ENCODE results near the gene TASOR. TPM values are rescaled to one million over a fixed set of nuclear protein-coding genes. Genes with fewer than 3 reads are reported as not detected.

TASOR gene
- total RNA-seq, 2 experiments from 2014 or later = 37.6 to 40.7 TPM

- no peak for DNase-seq
- Histone ChIP-seq H3K27me3 (ENCODE audit: control insufficient read depth in 1 of 2, insufficient read depth in 2 of 2, low read length in 2 of 2) (no peaks in the 10 kb centered on the region), H3K9me3 (ENCODE audit: control insufficient read depth in 1 of 2, insufficient read depth in 1 of 2, low read length in 2 of 2) (no peaks in the 10 kb centered on the region), H3K4me3 (ENCODE audit: low read length) (no peak overlapping the region), H3K4me1 (ENCODE audit: insufficient read depth, low read length) (peaks cover 24% of the 10 kb centered on the region), H3K27ac (ENCODE audit: low read depth in 1 of 2, low read length in 2 of 2) (no peak overlapping the region), H3K36me3 (ENCODE audit: insufficient read depth, low read length) (no peaks in the 10 kb centered on the region)
- intact Hi-C loops (cut with DNase I, micrococcal nuclease) = no loop called here
- CTCF ChIA-PET = no interaction called here
- Mint-ChIP-seq H3K27me3 (no peaks in the 10 kb centered on the region), H3K4me1 (ENCODE audit: low read depth) (peaks cover 37% of the 10 kb centered on the region), H3K9me3 (no peaks in the 10 kb centered on the region), H3K4me3 (peak overlapping the region; percentile 50), H3K27ac (no peak overlapping the region), H3K36me3 (ENCODE audit: low read depth) (no peaks in the 10 kb centered on the region)
- TF ChIP-seq CTCF (IDR thresholded peaks at IDR 0.05) = no peak
- no peak for ATAC-seq (ENCODE audit: poor library complexity)
- POLR2A ChIA-PET = interaction anchor here (0.6 to 6.7 kb wide), 3 partner anchors 8 to 109 kb away, joined by 3 to 102 read pairs (median 32); partner anchors contain the start of genes ARHGEF3 and TASOR
These were observed 8.3 kb upstream of the TASOR start for GRCh38 chr3:56691165-56692000.

GRCh38 chr3:56689303-56689702 lies 6.2 kb upstream of the TASOR start:
- ChIA-PET CTCF (no interaction called here), POLR2A (no interaction called here)
- Mint-ChIP-seq H3K27ac (no peak overlapping the region), H3K27me3 (no peaks in the 10 kb centered on the region), H3K4me3 (no peak overlapping the region), H3K36me3 (ENCODE audit: low read depth) (peaks cover under 1% of the 10 kb centered on the region), H3K4me1 (ENCODE audit: low read depth) (peaks cover 19% of the 10 kb centered on the region), H3K9me3 (no peaks in the 10 kb centered on the region)
- intact Hi-C loops (cut with DNase I, micrococcal nuclease) = loop anchor here in 1 of 2 experiments (10.0 kb wide), 1 partner anchor 1805 kb away; the partner anchor contains the start of gene KCTD6
- ATAC-seq (ENCODE audit: poor library complexity) (no peak), DNase-seq (no peak)
- TF ChIP-seq CTCF (IDR thresholded peaks at IDR 0.05) = no peak
- H3K27me3 ChIP-seq (ENCODE audit: control insufficient read depth in 1 of 2, insufficient read depth in 2 of 2, low read length in 2 of 2) = no peaks in the 10 kb centered on the region
- H3K4me1 ChIP-seq (ENCODE audit: insufficient read depth, low read length) = peaks cover 15% of the 10 kb centered on the region
- H3K9me3 ChIP-seq (ENCODE audit: control insufficient read depth in 1 of 2, insufficient read depth in 1 of 2, low read length in 2 of 2) = no peaks in the 10 kb centered on the region
- H3K36me3 ChIP-seq (ENCODE audit: insufficient read depth, low read length) = no peaks in the 10 kb centered on the region
- H3K27ac ChIP-seq (ENCODE audit: low read depth in 1 of 2, low read length in 2 of 2) = no peak overlapping the region
- no peak overlapping the region for H3K4me3 ChIP-seq (ENCODE audit: low read length)

GRCh38 chr3:56688191-56688590 lies 5.1 kb upstream of the TASOR start:
- Mint-ChIP-seq H3K27ac (no peak overlapping the region), H3K4me1 (ENCODE audit: low read depth) (peaks cover 9% of the 10 kb centered on the region), H3K9me3 (no peaks in the 10 kb centered on the region), H3K36me3 (ENCODE audit: low read depth) (peaks cover 9% of the 10 kb centered on the region), H3K27me3 (no peaks in the 10 kb centered on the region), H3K4me3 (no peak overlapping the region)
- DNase-seq (no peak), ATAC-seq (ENCODE audit: poor library complexity) (no peak)
- Histone ChIP-seq H3K27ac (ENCODE audit: low read depth in 1 of 2, low read length in 2 of 2) (no peak overlapping the region), H3K4me3 (ENCODE audit: low read length) (no peak overlapping the region), H3K27me3 (ENCODE audit: control insufficient read depth in 1 of 2, insufficient read depth in 2 of 2, low read length in 2 of 2) (no peaks in the 10 kb centered on the region), H3K36me3 (ENCODE audit: insufficient read depth, low read length) (no peaks in the 10 kb centered on the region), H3K9me3 (ENCODE audit: control insufficient read depth in 1 of 2, insufficient read depth in 1 of 2, low read length in 2 of 2) (peaks cover 0 to 6% of the 10 kb centered on the region in 2 experiments), H3K4me1 (ENCODE audit: insufficient read depth, low read length) (peaks cover 12% of the 10 kb centered on the region)
- intact Hi-C loops (cut with DNase I, micrococcal nuclease) = loop anchor here in 1 of 2 experiments (10.0 kb wide), 1 partner anchor 1807 kb away; the partner anchor contains the start of gene KCTD6
- TF ChIP-seq CTCF (IDR thresholded peaks at IDR 0.05) = no peak
- ChIA-PET CTCF (no interaction called here), POLR2A (no interaction called here)

All from CD4-positive, alpha-beta T cell (primary cell).